Left ventricle myocardium inferior (tissue), 1 donor: ENCODE measurements around the gene PDE6H. TPM values are rescaled to one million over a fixed set of nuclear protein-coding genes. Genes with fewer than 3 reads are reported as not detected.

ENCODE experiments used
- DNase-seq: peaks from one replicate; pipeline ENCODE4 v3.0.0-alpha.2; 2020
- H3K27ac ChIP-seq: fragments of 200-600 bp; replicated peaks from 2 replicates; pipeline ENCODE4 v1.8.0; 2021
- H3K27me3 ChIP-seq: fragments of 200-600 bp; 2 replicates; pipeline ENCODE4 v1.8.0; 2021; ENCODE audit warnings: low read depth
- H3K36me3 ChIP-seq: fragments of 200-600 bp; 2 replicates; pipeline ENCODE4 v1.8.0; 2021
- H3K4me1 ChIP-seq: fragments of 200-600 bp; 2 replicates; pipeline ENCODE4 v1.8.0; 2021
- H3K4me3 ChIP-seq: fragments of 200-600 bp; 2 replicates; pipeline ENCODE4 v1.8.0; 2021; ENCODE audit warnings: mild to moderate bottlenecking, moderate library complexity
- H3K9me3 ChIP-seq: fragments of 200-600 bp; replicated peaks from 2 replicates; pipeline ENCODE4 v1.8.0; 2021
- intact Hi-C: fragments of 100-400 bp; cut with micrococcal nuclease; formaldehyde crosslinking; loops from one replicate; pipeline ENCODE4 v1.11.0; 2022
- total RNA-seq: library from RNA; stranded (reverse); fragmentation: NEBNext Ultra II Directional; extraction: Animal tissue kit (Norgen Biotek cat#: 25700); gene quantifications from one replicate; pipeline ENCODE4 v1.2.1, GENCODE V29; 2021
- TF ChIP-seq, protein P1 (sequence below): fragments of 200-600 bp; IDR thresholded peaks from 2 replicates; pipeline ENCODE4 v1.8.0; 2021; ENCODE audit warnings: antibody characterized with exemption, mild to moderate bottlenecking, borderline replicate concordance
- donor health status: DM: no; HTN: yes; CAD: no; lungs with severe emphysema.

Gene PDE6H
- total RNA-seq, 1 donor from 2014 or later: not detected

DNA sequence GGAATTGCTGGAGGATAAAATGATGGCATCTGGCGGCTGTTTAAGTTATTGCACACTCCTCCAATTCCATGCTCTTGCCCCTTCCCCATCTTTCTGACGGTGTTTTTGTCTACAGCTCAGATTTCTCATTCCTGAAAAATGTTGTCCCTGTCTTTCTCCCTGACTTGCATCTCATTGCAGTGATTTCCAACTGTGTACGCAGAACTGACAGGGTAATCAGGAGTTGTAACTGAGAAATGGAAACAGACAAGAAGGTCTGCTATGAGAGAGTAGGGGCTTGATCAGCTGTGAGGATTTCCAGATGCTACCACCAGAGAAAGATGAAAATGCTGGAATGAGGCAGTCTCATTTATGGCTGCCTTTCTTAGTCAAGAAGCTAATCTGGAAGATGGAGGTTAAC is 35.8 kb upstream of the PDE6H start:
- no peak for DNase-seq
- no peak overlapping the region for H3K4me3 ChIP-seq
- TF ChIP-seq, protein P1, sequence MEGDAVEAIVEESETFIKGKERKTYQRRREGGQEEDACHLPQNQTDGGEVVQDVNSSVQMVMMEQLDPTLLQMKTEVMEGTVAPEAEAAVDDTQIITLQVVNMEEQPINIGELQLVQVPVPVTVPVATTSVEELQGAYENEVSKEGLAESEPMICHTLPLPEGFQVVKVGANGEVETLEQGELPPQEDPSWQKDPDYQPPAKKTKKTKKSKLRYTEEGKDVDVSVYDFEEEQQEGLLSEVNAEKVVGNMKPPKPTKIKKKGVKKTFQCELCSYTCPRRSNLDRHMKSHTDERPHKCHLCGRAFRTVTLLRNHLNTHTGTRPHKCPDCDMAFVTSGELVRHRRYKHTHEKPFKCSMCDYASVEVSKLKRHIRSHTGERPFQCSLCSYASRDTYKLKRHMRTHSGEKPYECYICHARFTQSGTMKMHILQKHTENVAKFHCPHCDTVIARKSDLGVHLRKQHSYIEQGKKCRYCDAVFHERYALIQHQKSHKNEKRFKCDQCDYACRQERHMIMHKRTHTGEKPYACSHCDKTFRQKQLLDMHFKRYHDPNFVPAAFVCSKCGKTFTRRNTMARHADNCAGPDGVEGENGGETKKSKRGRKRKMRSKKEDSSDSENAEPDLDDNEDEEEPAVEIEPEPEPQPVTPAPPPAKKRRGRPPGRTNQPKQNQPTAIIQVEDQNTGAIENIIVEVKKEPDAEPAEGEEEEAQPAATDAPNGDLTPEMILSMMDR: no peak
- H3K27ac ChIP-seq: no peak overlapping the region
- H3K36me3 ChIP-seq: peaks cover 2% of the 10 kb centered on the region
- intact Hi-C loops: no loop called here
- no peaks in the 10 kb centered on the region for H3K27me3 ChIP-seq
- H3K9me3 ChIP-seq: no peaks in the 10 kb centered on the region
- no peaks in the 10 kb centered on the region for H3K4me1 ChIP-seq

DNA sequence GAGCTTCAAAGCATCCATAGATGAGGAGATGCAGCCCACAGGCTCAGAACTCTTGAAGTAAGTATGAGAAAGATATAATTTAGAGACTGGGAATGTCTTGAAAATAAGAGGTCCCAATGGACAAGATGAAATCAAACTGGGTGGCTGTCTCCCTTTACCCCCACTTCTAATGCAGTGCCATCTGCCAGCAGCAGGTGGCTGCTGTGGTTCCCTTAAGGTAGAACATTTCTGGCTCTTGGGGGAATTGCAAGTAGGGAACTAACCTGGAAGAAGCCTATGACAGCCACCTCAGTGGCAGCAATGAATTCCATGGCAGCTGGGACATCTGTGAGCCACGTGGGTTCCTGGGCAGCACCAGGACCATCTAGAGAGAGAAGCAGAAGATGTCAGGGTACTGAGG is 35.2 kb upstream of the PDE6H start:
- no peaks in the 10 kb centered on the region for H3K4me1 ChIP-seq
- no peak overlapping the region for H3K27ac ChIP-seq
- H3K36me3 ChIP-seq: peaks cover 9% of the 10 kb centered on the region
- no peak for DNase-seq
- no peak overlapping the region for H3K4me3 ChIP-seq
- intact Hi-C loops: no loop called here
- H3K9me3 ChIP-seq: no peaks in the 10 kb centered on the region
- no peaks in the 10 kb centered on the region for H3K27me3 ChIP-seq
- TF ChIP-seq, protein P1: no peak

DNA sequence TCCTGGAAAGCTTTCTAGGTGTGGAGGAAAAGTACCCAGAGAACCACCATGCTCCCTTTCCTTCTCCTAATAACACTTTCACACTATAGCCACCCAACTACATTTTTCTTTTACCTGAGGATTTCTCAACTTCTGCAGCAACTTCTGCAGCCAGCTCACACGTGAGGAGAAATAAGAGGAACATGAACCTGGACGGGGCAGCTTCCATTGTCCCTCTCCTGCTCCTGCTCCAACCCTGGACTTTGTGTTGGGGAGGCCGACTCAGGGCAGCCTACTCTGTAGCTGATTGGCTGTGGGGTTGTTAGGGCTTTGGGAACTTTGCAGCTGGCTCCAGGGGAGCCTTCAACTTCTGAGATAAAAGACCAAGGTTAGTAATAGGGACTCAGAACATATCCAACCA is 34.5 kb upstream of the PDE6H start, which contains the start of gene ERP27:
TSS of gene ERP27 (minus strand) at position 237 of the 400 bp plus-strand sequence. CDS start at position 208, 29 bp downstream.
- Histone ChIP-seq H3K4me3 (no peak within 1 kb of the TSS), H3K4me1 (no peaks in the 10 kb centered on the region), H3K36me3 (peaks cover 15% of the 10 kb centered on the region), H3K27ac (no peak within 1 kb of the TSS), H3K27me3 (no peaks in the 10 kb centered on the region), H3K9me3 (no peaks in the 10 kb centered on the region)
- TF ChIP-seq, protein P1: no peak
- intact Hi-C loops: no loop called here
- no peak for DNase-seq

DNA sequence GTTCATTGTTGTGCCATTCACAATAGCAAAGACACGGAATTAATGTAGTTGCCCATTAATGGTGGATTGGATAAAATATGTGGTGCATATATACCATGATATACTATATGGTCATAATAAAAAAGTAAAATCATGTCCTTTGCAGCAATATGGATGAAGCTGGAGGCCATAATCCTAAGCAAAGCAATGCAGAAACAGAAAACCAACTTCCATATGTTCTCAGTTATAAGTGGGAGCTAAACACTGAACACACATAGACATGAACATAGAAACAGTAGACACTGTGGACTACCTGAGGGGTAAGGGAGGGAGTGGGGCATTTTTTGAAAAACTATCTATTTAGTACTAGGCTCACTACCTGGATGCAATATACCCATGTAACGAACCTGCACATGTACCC is 31.5 kb upstream of the PDE6H start:
- intact Hi-C loops: no loop called here
- DNase-seq: no peak
- H3K4me3 ChIP-seq: no peak overlapping the region
- no peaks in the 10 kb centered on the region for H3K9me3 ChIP-seq
- TF ChIP-seq, protein P1: no peak
- no peaks in the 10 kb centered on the region for H3K27me3 ChIP-seq
- peaks cover 38% of the 10 kb centered on the region for H3K36me3 ChIP-seq
- peaks cover 2% of the 10 kb centered on the region for H3K4me1 ChIP-seq
- H3K27ac ChIP-seq: no peak overlapping the region

GRCh38 chr12:14942196-14942931 is 30.5 kb upstream of the PDE6H start:
- intact Hi-C loops: no loop called here
- H3K36me3 ChIP-seq: peaks cover 48% of the 10 kb centered on the region

More at GRCh38 chr12:14942196-14942931, 30.5 kb upstream of the PDE6H start:
- no peaks in the 10 kb centered on the region for H3K9me3 ChIP-seq
- no peak overlapping the region for H3K27ac ChIP-seq
- TF ChIP-seq, protein P1: no peak
- H3K4me3 ChIP-seq: no peak overlapping the region
- DNase-seq: no peak
- H3K4me1 ChIP-seq: peaks cover 12% of the 10 kb centered on the region
- no peaks in the 10 kb centered on the region for H3K27me3 ChIP-seq
